PC-3 (cell line): Measurements from ENCODE around the gene LSM11.

ENCODE experiments used
- EZH2 ChIP-seq: fragments of 300-600 bp; sonication (generic); IDR thresholded peaks from one replicate; pipeline ENCODE4 v1.6.1; 2017; ENCODE audit warnings: antibody characterized with exemption, mild to moderate bottlenecking, low read length; ENCODE audit not compliant: unreplicated experiment
- EZH2phosphoT487 ChIP-seq: fragments of 300-600 bp; sonication (generic); IDR thresholded peaks from 2 replicates; pipeline ENCODE4 v1.6.1; 2018; ENCODE audit warnings: mild to moderate bottlenecking, antibody characterized with exemption, low read length, borderline replicate concordance
- TF ChIP-seq, protein P1 (sequence below): fragments of 300-600 bp; sonication (generic); conservative IDR thresholded peaks from 2 replicates; pipeline ENCODE4 v1.5.1; 2017; ENCODE audit warnings: antibody characterized with exemption, low read depth, mild to moderate bottlenecking, low read length

DNA sequence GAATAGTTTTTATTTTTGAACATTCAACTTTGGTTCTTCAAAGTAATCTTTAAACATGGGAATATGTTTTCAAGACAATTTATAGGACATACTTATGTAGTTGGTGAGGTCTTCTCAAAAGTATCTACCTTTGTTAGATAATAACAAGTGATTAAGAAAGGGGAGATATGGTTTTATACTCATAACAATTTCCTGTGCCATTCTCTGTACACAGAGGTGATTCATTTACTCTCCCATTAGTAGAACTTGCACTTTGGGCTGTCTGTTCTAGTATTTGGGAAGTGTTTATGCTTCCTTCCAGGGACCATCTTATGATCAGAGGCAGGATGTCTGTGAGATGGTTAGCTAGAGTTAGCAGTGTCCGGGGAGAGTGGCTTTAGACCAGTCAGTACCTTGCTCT is 15.2 kb downstream of the LSM11 start:
- TF ChIP-seq, protein P1, sequence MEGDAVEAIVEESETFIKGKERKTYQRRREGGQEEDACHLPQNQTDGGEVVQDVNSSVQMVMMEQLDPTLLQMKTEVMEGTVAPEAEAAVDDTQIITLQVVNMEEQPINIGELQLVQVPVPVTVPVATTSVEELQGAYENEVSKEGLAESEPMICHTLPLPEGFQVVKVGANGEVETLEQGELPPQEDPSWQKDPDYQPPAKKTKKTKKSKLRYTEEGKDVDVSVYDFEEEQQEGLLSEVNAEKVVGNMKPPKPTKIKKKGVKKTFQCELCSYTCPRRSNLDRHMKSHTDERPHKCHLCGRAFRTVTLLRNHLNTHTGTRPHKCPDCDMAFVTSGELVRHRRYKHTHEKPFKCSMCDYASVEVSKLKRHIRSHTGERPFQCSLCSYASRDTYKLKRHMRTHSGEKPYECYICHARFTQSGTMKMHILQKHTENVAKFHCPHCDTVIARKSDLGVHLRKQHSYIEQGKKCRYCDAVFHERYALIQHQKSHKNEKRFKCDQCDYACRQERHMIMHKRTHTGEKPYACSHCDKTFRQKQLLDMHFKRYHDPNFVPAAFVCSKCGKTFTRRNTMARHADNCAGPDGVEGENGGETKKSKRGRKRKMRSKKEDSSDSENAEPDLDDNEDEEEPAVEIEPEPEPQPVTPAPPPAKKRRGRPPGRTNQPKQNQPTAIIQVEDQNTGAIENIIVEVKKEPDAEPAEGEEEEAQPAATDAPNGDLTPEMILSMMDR: no peak
- TF ChIP-seq EZH2 (no peak), EZH2phosphoT487 (no peak)
